Keratinocyte (primary cell): ENCODE data around the gene OCIAD2. TPM values are rescaled to one million over a fixed set of nuclear protein-coding genes. Genes with fewer than 3 reads are reported as not detected.

Source experiments
- DNase-seq: peaks from one replicate; pipeline ENCODE4 v3.0.0-alpha.2; 2011; ENCODE audit warnings: low read depth, missing footprints, low spot score
- FAIRE-seq: peaks from 2 replicates; lab custom pipeline; 2011; peaks lifted over from hg19 to GRCh38; lab: Jason Lieb, UNC
- H2AFZ ChIP-seq: 2 replicates; pipeline ENCODE4 v1.6.0; 2012; ENCODE audit warnings: low read length, control low read depth, inconsistent platforms; ENCODE audit not compliant: control insufficient read depth
- H3K27ac ChIP-seq: 2 replicates; pipeline ENCODE4 v1.5.1; 2011; ENCODE audit warnings: low read length; ENCODE audit not compliant: control insufficient read depth, insufficient read depth
- H3K27me3 ChIP-seq: 3 replicates; pipeline ENCODE4 v1.6.0; 2011; ENCODE audit warnings: low read length; ENCODE audit not compliant: control insufficient read depth, insufficient read depth; ENCODE audit errors: extremely low read depth
- H3K36me3 ChIP-seq, 2 experiments: 2 replicates in 1 of 2; 3 replicates in 1 of 2; pipeline ENCODE4 v1.5.1; 2011; ENCODE audit warnings: low read length in 2 of 2, mild to moderate bottlenecking in 1 of 2; ENCODE audit not compliant: control insufficient read depth in 2 of 2, insufficient read depth in 2 of 2; ENCODE audit errors: extremely low read depth in 1 of 2
- H3K4me1 ChIP-seq: 3 replicates; pipeline ENCODE4 v1.5.1; 2011; ENCODE audit warnings: low read length; ENCODE audit not compliant: control insufficient read depth, insufficient read depth; ENCODE audit errors: extremely low read depth
- H3K4me2 ChIP-seq: 3 replicates; pipeline ENCODE4 v1.6.0; 2011; ENCODE audit warnings: low read depth, low read length; ENCODE audit not compliant: control insufficient read depth, insufficient read depth; ENCODE audit errors: extremely low read depth
- H3K4me3 ChIP-seq, 3 experiments: fragments of 200-600 bp in 1 of 3; sonication (generic) in 1 of 3; 2 replicates in 2 of 3; 3 replicates in 1 of 3; pipeline ENCODE4 v1.5.1; 2011 to 2016; ENCODE audit warnings: low read length in 3 of 3, mild to moderate bottlenecking in 3 of 3, control low read depth in 2 of 3, inconsistent platforms in 1 of 3, low read depth in 1 of 3, mixed read lengths in 1 of 3, mixed run types in 1 of 3, moderate library complexity in 1 of 3; ENCODE audit not compliant: control insufficient read depth in 2 of 3, insufficient read depth in 2 of 3; ENCODE audit errors: extremely low read depth in 1 of 3
- H3K79me2 ChIP-seq: 2 replicates; pipeline ENCODE4 v1.6.0; 2012; ENCODE audit warnings: low read length; ENCODE audit not compliant: control insufficient read depth, insufficient read depth
- H3K9ac ChIP-seq: 3 replicates; pipeline ENCODE4 v1.6.0; 2011; ENCODE audit warnings: low read length; ENCODE audit not compliant: control insufficient read depth, insufficient read depth; ENCODE audit errors: extremely low read depth
- H3K9me1 ChIP-seq: 3 replicates; pipeline ENCODE4 v1.6.0; 2011; ENCODE audit warnings: low read length; ENCODE audit not compliant: control insufficient read depth, insufficient read depth; ENCODE audit errors: extremely low read depth
- H3K9me3 ChIP-seq: 2 replicates; pipeline ENCODE4 v1.5.1; 2012; ENCODE audit warnings: low read depth, low read length; ENCODE audit not compliant: control insufficient read depth
- H4K20me1 ChIP-seq: 3 replicates; pipeline ENCODE4 v1.6.0; 2011; ENCODE audit warnings: low read length; ENCODE audit not compliant: control insufficient read depth, insufficient read depth; ENCODE audit errors: extremely low read depth
- EZH2 ChIP-seq: IDR thresholded peaks from one replicate; pipeline ENCODE4 v1.6.1; 2012; ENCODE audit warnings: inconsistent platforms, mild to moderate bottlenecking, low read length, moderate library complexity
- dilution Hi-C: fragments of 300-500 bp; cut with MboI; formaldehyde crosslinking; loops from one replicate; pipeline ENCODE4 v1.7.0; 2020; ENCODE audit warnings: low sequenced_read_pairs; ENCODE audit not compliant: extremely low pct_ligation_motif_present
- polyA plus RNA-seq, 5 experiments: library from polyadenylated mRNA; depleted of rRNA in 3 of 5; stranded (reverse) in 3 of 5; stranded (forward) in 1 of 5; unstranded in 1 of 5; fragments of >200 nt; gene quantifications; 1 replicate in 1 of 5; 2 replicates in 3 of 5; 3 replicates in 1 of 5; pipeline versions ENCODE4 v1.2.1 to v1.2.3, GENCODE V29; 2011 to 2012; ENCODE audit warnings: missing spikeins in 2 of 5, low read depth in 1 of 5, low replicate concordance in 1 of 5
- TF ChIP-seq, protein P1 (sequence below), 3 experiments: IDR thresholded peaks in 1 of 3; conservative IDR thresholded peaks in 1 of 3; optimal IDR thresholded peaks in 1 of 3; 2 replicates in 2 of 3; 3 replicates in 1 of 3; pipeline versions ENCODE3 to v1.5.1; 2011; ENCODE audit warnings: low read length in 3 of 3, mild to moderate bottlenecking in 3 of 3, moderate library complexity in 2 of 3, control low read depth in 1 of 3, inconsistent platforms in 1 of 3; ENCODE audit not compliant: insufficient read depth in 2 of 3; ENCODE audit errors: extremely low read depth in 1 of 3

OCIAD2 gene
- polyA plus RNA-seq, 1 donor (not counting 4 experiments of a cell fraction or from before 2014, with no cell fraction given): 407 TPM

DNA sequence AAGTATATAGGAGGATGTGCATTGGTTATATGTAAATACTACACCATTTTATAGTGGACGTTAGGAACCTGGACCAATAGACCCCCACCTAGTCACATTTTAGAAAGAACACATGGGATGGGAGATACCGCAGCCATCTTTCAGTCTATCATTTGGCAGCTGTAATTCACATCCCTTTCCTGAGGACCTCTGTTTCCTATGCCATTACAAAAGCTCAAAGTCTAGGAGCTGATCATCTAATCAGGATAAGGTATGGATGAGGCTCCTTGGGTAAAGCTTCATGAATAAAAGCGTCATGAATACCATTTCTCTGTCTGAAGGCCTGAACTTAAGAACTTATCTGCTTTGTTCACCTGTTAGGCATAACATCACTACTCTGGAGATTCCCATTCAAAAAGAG, 44.5 kb downstream of the OCIAD2 start:
- no peaks in the 10 kb centered on the region for H4K20me1 ChIP-seq
- no peak overlapping the region for H3K9ac ChIP-seq
- H2AFZ ChIP-seq: no peak overlapping the region
- FAIRE-seq: peak; percentile 63
- TF ChIP-seq EZH2: no peak
- TF ChIP-seq, protein P1, sequence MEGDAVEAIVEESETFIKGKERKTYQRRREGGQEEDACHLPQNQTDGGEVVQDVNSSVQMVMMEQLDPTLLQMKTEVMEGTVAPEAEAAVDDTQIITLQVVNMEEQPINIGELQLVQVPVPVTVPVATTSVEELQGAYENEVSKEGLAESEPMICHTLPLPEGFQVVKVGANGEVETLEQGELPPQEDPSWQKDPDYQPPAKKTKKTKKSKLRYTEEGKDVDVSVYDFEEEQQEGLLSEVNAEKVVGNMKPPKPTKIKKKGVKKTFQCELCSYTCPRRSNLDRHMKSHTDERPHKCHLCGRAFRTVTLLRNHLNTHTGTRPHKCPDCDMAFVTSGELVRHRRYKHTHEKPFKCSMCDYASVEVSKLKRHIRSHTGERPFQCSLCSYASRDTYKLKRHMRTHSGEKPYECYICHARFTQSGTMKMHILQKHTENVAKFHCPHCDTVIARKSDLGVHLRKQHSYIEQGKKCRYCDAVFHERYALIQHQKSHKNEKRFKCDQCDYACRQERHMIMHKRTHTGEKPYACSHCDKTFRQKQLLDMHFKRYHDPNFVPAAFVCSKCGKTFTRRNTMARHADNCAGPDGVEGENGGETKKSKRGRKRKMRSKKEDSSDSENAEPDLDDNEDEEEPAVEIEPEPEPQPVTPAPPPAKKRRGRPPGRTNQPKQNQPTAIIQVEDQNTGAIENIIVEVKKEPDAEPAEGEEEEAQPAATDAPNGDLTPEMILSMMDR (optimal IDR thresholded peaks at IDR 0.05 in 1 of 3, IDR thresholded peaks at IDR 0.05 in 1 of 3, conservative IDR thresholded peaks at IDR 0.05 in 1 of 3; ENCODE audit: extremely low read depth in 1 of 3, insufficient read depth in 2 of 3, low read length in 3 of 3): no peak
- H3K79me2 ChIP-seq: no peaks in the 10 kb centered on the region
- H3K27ac ChIP-seq: no peak overlapping the region
- no peak overlapping the region for H3K4me3 ChIP-seq
- H3K4me2 ChIP-seq: no peak overlapping the region
- no peaks in the 10 kb centered on the region for H3K9me1 ChIP-seq
- H3K36me3 ChIP-seq: peaks cover 0 to 6% of the 10 kb centered on the region in 2 experiments
- H3K4me1 ChIP-seq: no peaks in the 10 kb centered on the region
- dilution Hi-C loops: no loop called here
- no peaks in the 10 kb centered on the region for H3K27me3 ChIP-seq
- no peak for DNase-seq
- no peaks in the 10 kb centered on the region for H3K9me3 ChIP-seq

DNA sequence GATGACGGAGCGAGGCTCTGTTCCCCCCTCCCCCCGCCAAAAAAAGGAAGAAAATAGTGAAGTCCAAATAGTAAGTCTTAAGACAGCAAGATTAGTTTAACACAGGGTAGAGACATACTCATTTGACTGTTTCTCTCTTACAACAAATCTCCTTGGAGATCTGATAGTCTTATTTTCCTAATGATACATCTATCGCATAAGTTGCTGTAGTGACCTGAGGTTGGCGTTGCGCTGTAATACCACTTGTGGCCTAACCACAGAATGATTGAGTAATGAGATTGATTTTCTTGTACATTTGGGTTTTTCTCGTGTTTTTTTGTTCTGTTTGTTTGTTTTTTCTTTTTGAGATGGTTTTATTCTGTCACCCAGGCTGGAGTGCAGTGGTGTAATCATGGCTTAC, 48.4 kb downstream of the OCIAD2 start:
- Histone ChIP-seq H2AFZ (no peak overlapping the region), H3K27ac (no peak overlapping the region), H4K20me1 (no peaks in the 10 kb centered on the region), H3K36me3 (peaks cover 6 to 13% of the 10 kb centered on the region in 2 experiments), H3K4me2 (no peak overlapping the region), H3K4me3 (no peak overlapping the region), H3K9me3 (no peaks in the 10 kb centered on the region), H3K9ac (no peak overlapping the region), H3K27me3 (no peaks in the 10 kb centered on the region), H3K9me1 (no peaks in the 10 kb centered on the region), H3K79me2 (no peaks in the 10 kb centered on the region), H3K4me1 (no peaks in the 10 kb centered on the region)
- dilution Hi-C loops: no loop called here
- TF ChIP-seq EZH2: no peak
- TF ChIP-seq, protein P1 (optimal IDR thresholded peaks at IDR 0.05 in 1 of 3, IDR thresholded peaks at IDR 0.05 in 1 of 3, conservative IDR thresholded peaks at IDR 0.05 in 1 of 3; ENCODE audit: extremely low read depth in 1 of 3, insufficient read depth in 2 of 3, low read length in 3 of 3): no peak
- FAIRE-seq: no peak
- DNase-seq: no peak
